PC-3 (cell line): ENCODE measurements around the gene GON7. TPM values are rescaled to one million over a fixed set of nuclear protein-coding genes. Genes with fewer than 3 reads are reported as not detected.

Experiments
- ATAC-seq: fragments of 200-7000 bp; cut with Tn5 transposase; 2 replicates; pipeline ENCODE4 v1.9.1; 2020; ENCODE audit warnings: mild to moderate bottlenecking, moderate library complexity
- BruUV-seq: library from RNA; stranded (reverse); fragments of 400-500 nt; replicated peaks from 2 replicates; lab custom pipeline; 2021; lab: Mats Ljungman, UMichigan
- CTCF ChIA-PET: fragments of 300-600 bp; sonication (Branson Sonifier 250); formaldehyde crosslinking; loops from one replicate; lab custom pipeline; 2022; ENCODE audit warnings: antibody characterized with exemption; lab: Charles Lee
- POLR2A ChIA-PET: fragments of 300-600 bp; sonication (Branson Sonifier 250); formaldehyde crosslinking; loops from one replicate; lab custom pipeline; 2022; ENCODE audit warnings: antibody characterized with exemption; ENCODE audit not compliant: unreplicated experiment; lab: Charles Lee
- DNase-seq: peaks from one replicate; pipeline ENCODE4 v3.0.0-alpha.2; 2015
- H2AFZ ChIP-seq: fragments of 300-600 bp; sonication (generic); 2 replicates; pipeline ENCODE4 v1.6.0; 2016; ENCODE audit warnings: antibody characterized with exemption, low read length
- H3F3A ChIP-seq: fragments of 300-600 bp; sonication (generic); one replicate; pipeline ENCODE4 v1.6.0; 2017; ENCODE audit warnings: antibody characterized with exemption, low read length, control low read depth, mild to moderate bottlenecking; ENCODE audit not compliant: unreplicated experiment
- H3K27ac ChIP-seq: fragments of 300-600 bp; sonication (generic); 2 replicates; pipeline ENCODE4 v1.5.1; 2016; ENCODE audit warnings: mild to moderate bottlenecking, low read length
- H3K27me3 ChIP-seq: fragments of 300-600 bp; sonication (generic); 2 replicates; pipeline ENCODE4 v1.6.1; 2016; ENCODE audit warnings: low read length, mixed read lengths
- H3K36me3 ChIP-seq: fragments of 300-600 bp; sonication (generic); 2 replicates; pipeline ENCODE4 v1.6.1; 2016; ENCODE audit warnings: low read depth, mixed run types, low read length, mixed read lengths
- H3K4me1 ChIP-seq: fragments of 300-600 bp; sonication (generic); 2 replicates; pipeline ENCODE4 v1.5.1; 2016; ENCODE audit warnings: low read length; ENCODE audit not compliant: insufficient read depth
- H3K4me2 ChIP-seq: fragments of 300-600 bp; sonication (generic); 2 replicates; pipeline ENCODE4 v1.6.0; 2016; ENCODE audit warnings: low read length
- H3K4me3 ChIP-seq: fragments of 300-600 bp; sonication (generic); 2 replicates; pipeline ENCODE4 v1.5.1; 2016; ENCODE audit warnings: mild to moderate bottlenecking, low read length, mixed read lengths
- H3K79me2 ChIP-seq: fragments of 300-600 bp; sonication (generic); 2 replicates; pipeline ENCODE4 v1.6.1; 2017; ENCODE audit warnings: low read length, mixed read lengths
- H3K9ac ChIP-seq: fragments of 300-600 bp; sonication (generic); 2 replicates; pipeline ENCODE4 v1.6.0; 2016; ENCODE audit warnings: mild to moderate bottlenecking, low read length
- H3K9me2 ChIP-seq: fragments of 300-600 bp; sonication (generic); replicated peaks from 2 replicates; pipeline ENCODE4 v1.6.1; 2016; ENCODE audit warnings: mixed run types, low read length, mixed read lengths
- H3K9me3 ChIP-seq: fragments of 300-600 bp; sonication (generic); 2 replicates; pipeline ENCODE4 v1.6.1; 2016; ENCODE audit warnings: low read length, mixed read lengths
- H4K20me1 ChIP-seq: fragments of 300-600 bp; sonication (generic); 2 replicates; pipeline ENCODE4 v1.6.1; 2016; ENCODE audit warnings: low read length, mixed read lengths
- EZH2 ChIP-seq: fragments of 300-600 bp; sonication (generic); IDR thresholded peaks from one replicate; pipeline ENCODE4 v1.6.1; 2017; ENCODE audit warnings: antibody characterized with exemption, mild to moderate bottlenecking, low read length; ENCODE audit not compliant: unreplicated experiment
- intact Hi-C: fragments of 100-400 bp; cut with micrococcal nuclease; formaldehyde crosslinking; loops from 2 replicates; pipeline ENCODE4 v1.9.0; 2023
- total RNA-seq: library from RNA; depleted of rRNA; stranded (reverse); fragments of >200 nt; gene quantifications from 2 replicates; pipeline ENCODE4 v1.2.3, GENCODE V29; 2014; rRNA removed

The GON7 gene
- total RNA-seq, 1 experiment from 2014 or later: 45.4 TPM

GRCh38 chr14:93153121-93153520 lies 53.7 kb downstream of the GON7 start:
- H3K79me2 ChIP-seq: no peaks in the 10 kb centered on the region
- peaks cover 17% of the 10 kb centered on the region for H3K4me1 ChIP-seq
- no peak for TF ChIP-seq EZH2
- H3K4me2 ChIP-seq: no peak overlapping the region
- H3F3A ChIP-seq: no peaks in the 10 kb centered on the region
- H3K27ac ChIP-seq: no peak overlapping the region
- H4K20me1 ChIP-seq: no peaks in the 10 kb centered on the region
- no peak overlapping the region for H3K4me3 ChIP-seq
- DNase-seq: no peak
- no peak for ATAC-seq
- no peaks in the 10 kb centered on the region for H3K36me3 ChIP-seq
- no peak overlapping the region for H2AFZ ChIP-seq
- H3K9me3 ChIP-seq: no peaks in the 10 kb centered on the region
- H3K27me3 ChIP-seq: no peaks in the 10 kb centered on the region
- no peak overlapping the region for H3K9ac ChIP-seq
- BruUV-seq: no TSS peak
- intact Hi-C loops: no loop called here
- ChIA-PET CTCF (no interaction called here), POLR2A (no interaction called here)
- H3K9me2 ChIP-seq: no peaks in the 10 kb centered on the region

Other genes with a start within 250 kb of the GON7 start
- gene ITPK1, start 91.1 kb downstream of the GON7 start, total RNA-seq: 66.2 and 81.1 TPM in 2 replicates
- gene MOAP1, start 22.2 kb downstream of the GON7 start, total RNA-seq: 10.3 and 15.6 TPM in 2 replicates
- gene LYSET, start 21.7 kb downstream of the GON7 start, total RNA-seq: 6.9 and 11.5 TPM in 2 replicates
- gene UBR7, start 191 bp upstream of the GON7 start, total RNA-seq: 61.1 and 61.3 TPM in 2 replicates
- gene BTBD7, start 126.0 kb upstream of the GON7 start, total RNA-seq: 23.2 and 29.8 TPM in 2 replicates
- gene COX8C, start 140.1 kb upstream of the GON7 start, total RNA-seq: not detected in 2 replicates
- not detected in 2 replicates for gene UNC79, start 223.9 kb upstream of the GON7 start, total RNA-seq